Karpas-422 (cell line): ENCODE measurements around the gene LAMB1. TPM values are rescaled to one million over a fixed set of nuclear protein-coding genes. Genes with fewer than 3 reads are reported as not detected.
"Not testable (repeated sequence)": the region's sequence is repeated elsewhere in the genome, so short reads cannot be mapped to it uniquely, and the experiment has no call there.

Source experiments
- DNase-seq: peaks from one replicate; pipeline ENCODE4 v3.0.0-alpha.2; 2015
- H2AFZ ChIP-seq: fragments of 200-600 bp; sonication (generic); 2 replicates; pipeline ENCODE4 v1.6.1; 2014; ENCODE audit warnings: antibody characterized with exemption, low read length, mixed read lengths
- H3K27ac ChIP-seq: fragments of 200-600 bp; sonication (generic); 2 replicates; pipeline ENCODE4 v1.5.1; 2014; ENCODE audit warnings: mild to moderate bottlenecking, low read length, moderate library complexity
- H3K27me3 ChIP-seq: fragments of 200-600 bp; sonication (generic); 2 replicates; pipeline ENCODE4 v1.6.1; 2014; ENCODE audit warnings: low read length, mixed read lengths
- H3K36me3 ChIP-seq: fragments of 200-600 bp; sonication (generic); 2 replicates; pipeline ENCODE4 v1.6.1; 2014; ENCODE audit warnings: low read length, mixed read lengths; ENCODE audit not compliant: insufficient read depth
- H3K4me1 ChIP-seq: fragments of 200-600 bp; sonication (generic); 2 replicates; pipeline ENCODE4 v1.6.1; 2014; ENCODE audit warnings: mild to moderate bottlenecking, low read length, mixed read lengths
- H3K4me2 ChIP-seq: fragments of 200-600 bp; sonication (generic); 2 replicates; pipeline ENCODE4 v1.6.1; 2014; ENCODE audit warnings: low read length, low read depth, mild to moderate bottlenecking; ENCODE audit not compliant: poor library complexity, severe bottlenecking
- H3K4me3 ChIP-seq: fragments of 200-600 bp; sonication (generic); 2 replicates; pipeline ENCODE4 v1.5.1; 2014; ENCODE audit warnings: mild to moderate bottlenecking, antibody characterized with exemption, low read length, mixed read lengths
- H3K79me2 ChIP-seq: fragments of 200-600 bp; sonication (generic); 2 replicates; pipeline ENCODE4 v1.6.1; 2014; ENCODE audit warnings: mild to moderate bottlenecking, low read length, mixed read lengths
- H3K9ac ChIP-seq: fragments of 200-600 bp; sonication (generic); 2 replicates; pipeline ENCODE4 v1.6.0; 2014; ENCODE audit warnings: low read length
- H3K9me2 ChIP-seq: fragments of 200-600 bp; sonication (generic), shearing (Covaris generic); replicated peaks from 2 replicates; pipeline ENCODE4 v1.6.0; 2014; ENCODE audit warnings: mild to moderate bottlenecking, low read length, moderate library complexity; ENCODE audit not compliant: insufficient read depth
- H3K9me3 ChIP-seq: fragments of 300-700, 200-600 bp; sonication (generic); 2 replicates; pipeline ENCODE4 v1.6.1; 2014; ENCODE audit warnings: low read length, mixed read lengths
- H4K20me1 ChIP-seq: fragments of 200-600 bp; sonication (generic); 2 replicates; pipeline ENCODE4 v1.6.1; 2014; ENCODE audit warnings: mild to moderate bottlenecking, antibody characterized with exemption, low read length, low read depth; ENCODE audit not compliant: insufficient read depth
- total RNA-seq: library from RNA; depleted of rRNA; stranded (reverse); fragments of >200 nt; shearing (Covaris generic); gene quantifications from 2 replicates; pipeline ENCODE4 v1.2.3, GENCODE V29; 2014; ENCODE audit warnings: low replicate concordance

LAMB1 gene
- total RNA-seq, 1 experiment from 2014 or later, result not detected

DNA sequence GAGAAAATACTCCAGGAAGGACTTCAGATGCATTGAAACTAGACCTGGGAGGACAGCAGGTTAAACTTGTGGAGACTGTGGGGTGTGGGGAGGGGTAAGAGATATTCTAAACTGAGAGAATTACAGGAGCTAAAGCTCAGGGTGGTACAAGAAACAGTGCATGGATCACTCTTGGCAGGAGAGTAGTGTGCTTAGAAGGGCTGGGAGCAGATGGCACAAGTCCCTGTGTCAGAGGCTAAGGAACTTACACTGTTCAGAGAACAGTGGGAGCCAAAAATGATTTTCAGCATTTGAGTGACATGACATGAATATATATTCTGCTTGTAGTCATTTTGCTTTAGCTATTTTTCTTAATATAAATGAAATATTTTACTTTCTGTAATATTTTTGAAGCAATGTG lies 36.0 kb upstream of the LAMB1 start:
- H3K27me3 ChIP-seq, result 0 out of 2 replicates have a peak, but pooled peaks cover 2% of the 10 kb centered on the region
- no peaks in the 10 kb centered on the region for H3K9me3 ChIP-seq
- H2AFZ ChIP-seq, result no peak overlapping the region
- no peaks in the 10 kb centered on the region for H3K4me1 ChIP-seq
- H3K36me3 ChIP-seq, result no peaks in the 10 kb centered on the region
- no peak for DNase-seq
- no peaks in the 10 kb centered on the region for H3K9me2 ChIP-seq
- H3K9ac ChIP-seq, result no peak overlapping the region
- H3K4me2 ChIP-seq, result no peak overlapping the region
- no peak overlapping the region for H3K27ac ChIP-seq
- no peaks in the 10 kb centered on the region for H3K79me2 ChIP-seq
- H4K20me1 ChIP-seq, result no peaks in the 10 kb centered on the region
- H3K4me3 ChIP-seq, result no peak overlapping the region

DNA sequence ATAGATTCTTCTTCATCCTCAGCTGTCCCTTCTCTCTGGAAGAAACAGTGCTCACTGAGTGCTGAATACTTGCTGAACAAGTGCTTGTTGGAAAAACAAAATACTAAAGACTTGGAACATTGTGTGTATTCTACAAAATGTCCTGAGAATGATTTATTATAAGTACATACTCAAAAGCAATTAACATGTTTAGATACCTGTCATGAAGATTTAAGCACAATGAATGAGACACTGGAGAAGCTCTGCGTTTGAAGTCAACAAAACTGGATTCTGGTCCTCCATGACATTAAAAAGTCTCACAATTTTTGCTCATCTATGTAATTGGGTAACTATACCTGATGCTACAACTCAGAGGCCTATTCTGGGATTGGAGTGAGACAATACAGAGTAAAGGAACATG lies 34.8 kb upstream of the LAMB1 start:
- no peak overlapping the region for H3K4me2 ChIP-seq
- 0 out of 2 replicates have a peak, but pooled peaks cover 2% of the 10 kb centered on the region for H3K27me3 ChIP-seq
- H3K9me3 ChIP-seq, result no peaks in the 10 kb centered on the region
- H3K9me2 ChIP-seq, result no peaks in the 10 kb centered on the region
- H2AFZ ChIP-seq, result no peak overlapping the region
- H3K9ac ChIP-seq, result no peak overlapping the region
- DNase-seq, result no peak
- H3K27ac ChIP-seq, result no peak overlapping the region
- no peaks in the 10 kb centered on the region for H4K20me1 ChIP-seq
- no peaks in the 10 kb centered on the region for H3K36me3 ChIP-seq
- H3K79me2 ChIP-seq, result no peaks in the 10 kb centered on the region
- no peaks in the 10 kb centered on the region for H3K4me1 ChIP-seq
- H3K4me3 ChIP-seq, result no peak overlapping the region

DNA sequence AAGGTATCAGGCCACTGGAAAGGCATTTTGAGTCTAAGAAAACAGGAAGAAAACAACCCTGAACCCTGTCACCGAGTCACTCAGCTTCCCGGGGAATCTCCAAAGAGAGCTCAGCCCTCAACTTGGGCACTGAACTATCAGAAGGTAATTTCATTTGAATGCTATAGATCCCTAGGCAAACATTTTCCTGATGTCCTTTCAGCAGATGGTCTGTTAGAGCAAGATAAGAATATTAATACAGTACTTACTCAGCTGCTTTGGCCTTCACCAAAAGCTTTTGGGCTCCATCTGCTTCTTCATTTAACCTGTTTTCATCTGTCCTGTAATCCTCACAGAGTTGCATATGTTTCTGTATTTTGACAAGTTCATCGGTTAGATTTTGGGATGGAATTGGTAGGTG lies 34.2 kb upstream of the LAMB1 start:
- Histone ChIP-seq H3K9ac (no peak overlapping the region), H3K4me3 (no peak overlapping the region), H3K27ac (no peak overlapping the region), H4K20me1 (no peaks in the 10 kb centered on the region), H2AFZ (no peak overlapping the region), H3K79me2 (no peaks in the 10 kb centered on the region), H3K36me3 (no peaks in the 10 kb centered on the region), H3K27me3 (0 out of 2 replicates have a peak, but pooled peaks cover 2% of the 10 kb centered on the region), H3K4me2 (no peak overlapping the region), H3K9me2 (no peaks in the 10 kb centered on the region), H3K4me1 (no peaks in the 10 kb centered on the region), H3K9me3 (no peaks in the 10 kb centered on the region)
- no peak for DNase-seq

DNA sequence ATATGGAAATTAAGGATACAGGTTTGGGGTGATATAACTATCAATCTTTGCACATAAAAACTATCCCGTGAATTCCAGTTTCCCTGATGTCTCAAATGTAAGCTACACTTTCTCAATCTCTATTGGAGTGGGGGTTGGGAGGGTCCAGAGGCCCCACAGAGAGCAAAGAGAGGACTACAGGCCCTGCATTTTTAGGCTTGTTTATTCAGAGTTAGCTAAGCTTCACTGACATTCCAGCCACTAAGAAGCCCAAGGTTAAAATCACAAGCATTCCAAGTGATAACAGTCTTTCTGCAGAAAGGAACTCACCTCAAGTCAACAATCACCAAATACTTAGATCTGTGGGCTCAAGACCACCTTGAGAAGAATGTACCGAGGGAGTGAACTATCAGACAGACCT lies 31.6 kb upstream of the LAMB1 start:
- no peak for DNase-seq
- no peak overlapping the region for H3K4me2 ChIP-seq
- no peaks in the 10 kb centered on the region for H3K36me3 ChIP-seq
- no peaks in the 10 kb centered on the region for H4K20me1 ChIP-seq
- no peaks in the 10 kb centered on the region for H3K9me2 ChIP-seq
- H3K4me1 ChIP-seq, result no peaks in the 10 kb centered on the region
- H3K9me3 ChIP-seq, result no peaks in the 10 kb centered on the region
- no peak overlapping the region for H3K9ac ChIP-seq
- no peak overlapping the region for H3K4me3 ChIP-seq
- no peak overlapping the region for H3K27ac ChIP-seq
- no peak overlapping the region for H2AFZ ChIP-seq
- H3K27me3 ChIP-seq, result no peaks in the 10 kb centered on the region
- H3K79me2 ChIP-seq, result no peaks in the 10 kb centered on the region

DNA sequence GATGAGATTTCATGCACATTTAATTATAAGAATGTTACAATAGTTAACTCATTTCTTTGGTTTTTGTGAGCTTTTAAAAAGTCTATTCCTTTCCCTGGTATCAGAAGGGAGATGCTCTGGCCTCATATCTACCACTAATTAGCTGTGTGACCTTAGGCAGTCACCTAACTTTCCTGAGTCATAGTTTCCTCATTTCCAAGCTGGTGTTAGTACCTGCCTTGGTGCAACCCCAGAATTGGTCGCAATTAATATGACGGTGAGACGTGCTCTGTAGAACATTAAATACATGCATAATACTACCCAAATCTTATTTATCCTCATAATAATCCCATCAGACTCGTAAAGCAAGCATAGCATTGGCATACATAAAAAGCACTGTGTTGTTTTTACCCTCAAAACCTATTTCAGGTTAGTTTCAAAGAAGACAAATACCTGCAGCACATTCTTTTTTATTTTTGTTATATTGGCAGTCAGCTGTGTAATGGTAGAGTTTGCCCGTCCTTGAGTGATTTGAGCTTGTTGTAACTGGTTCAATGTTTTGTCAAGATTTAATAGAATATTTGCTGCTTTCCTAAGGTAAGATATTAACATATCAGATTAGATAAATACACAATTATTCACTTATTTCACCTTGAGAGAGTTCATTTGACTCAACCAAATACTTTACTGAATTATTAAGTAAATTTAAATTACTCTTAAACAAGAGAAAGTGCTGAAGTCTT lies 31.0 kb upstream of the LAMB1 start:
- no peaks in the 10 kb centered on the region for H3K27me3 ChIP-seq
- no peak for DNase-seq
- no peak overlapping the region for H3K9ac ChIP-seq
- no peaks in the 10 kb centered on the region for H3K79me2 ChIP-seq
- no peaks in the 10 kb centered on the region for H4K20me1 ChIP-seq
- no peaks in the 10 kb centered on the region for H3K9me2 ChIP-seq
- no peaks in the 10 kb centered on the region for H3K4me1 ChIP-seq
- no peaks in the 10 kb centered on the region for H3K36me3 ChIP-seq
- H3K9me3 ChIP-seq, result no peaks in the 10 kb centered on the region
- no peak overlapping the region for H2AFZ ChIP-seq
- no peak overlapping the region for H3K4me3 ChIP-seq
- H3K27ac ChIP-seq, result no peak overlapping the region
- H3K4me2 ChIP-seq, result no peak overlapping the region

DNA sequence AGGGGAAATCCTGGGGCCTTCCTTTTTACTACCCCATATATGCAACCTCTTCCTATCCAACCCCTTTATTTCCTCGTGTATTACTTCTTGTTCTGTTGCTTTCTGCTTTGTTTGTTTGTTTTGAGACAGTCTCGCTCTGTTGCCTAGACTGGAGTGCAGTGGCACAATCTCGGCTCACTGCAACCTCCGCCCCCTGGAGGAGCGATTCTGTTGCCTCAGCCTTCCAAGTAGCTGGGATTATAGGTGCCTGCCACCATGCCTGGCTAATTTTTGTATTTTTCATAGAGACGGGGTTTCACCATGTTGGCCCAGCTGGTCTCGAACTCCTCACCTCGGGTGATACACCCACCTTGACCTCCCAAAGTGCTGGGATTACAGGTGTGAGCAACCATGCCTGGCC lies 30.3 kb upstream of the LAMB1 start:
- not testable (repeated sequence) for H3K9me2 ChIP-seq, H3K9ac ChIP-seq, H3K36me3 ChIP-seq, H3K4me3 ChIP-seq, H4K20me1 ChIP-seq, H3K9me3 ChIP-seq, H2AFZ ChIP-seq, H3K79me2 ChIP-seq, H3K4me1 ChIP-seq, DNase-seq, H3K4me2 ChIP-seq, H3K27me3 ChIP-seq, H3K27ac ChIP-seq

DNA sequence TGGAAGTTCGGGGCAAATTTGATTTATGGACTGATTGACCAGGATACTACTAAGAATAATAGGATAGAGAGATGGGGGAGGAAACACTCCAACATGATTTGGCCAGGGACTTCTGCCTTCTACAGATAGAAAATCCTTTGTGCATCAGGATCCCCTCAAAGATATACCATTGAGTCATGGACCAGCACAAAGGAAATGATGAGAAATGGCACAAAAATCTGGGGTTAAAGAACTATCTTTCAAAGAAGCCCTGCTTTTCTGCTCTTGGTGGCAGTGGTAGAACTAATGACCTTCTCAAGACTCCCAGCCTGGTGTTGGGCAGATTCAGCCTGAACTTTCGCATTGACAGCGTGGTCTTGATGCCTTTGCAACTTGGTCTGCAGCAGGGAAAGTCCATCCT lies 27.6 kb upstream of the LAMB1 start:
- Histone ChIP-seq H3K4me1 (no peaks in the 10 kb centered on the region), H3K9me3 (no peaks in the 10 kb centered on the region), H2AFZ (no peak overlapping the region), H3K4me3 (no peak overlapping the region), H3K9ac (no peak overlapping the region), H3K4me2 (no peak overlapping the region), H3K27ac (no peak overlapping the region), H3K9me2 (no peaks in the 10 kb centered on the region), H3K27me3 (no peaks in the 10 kb centered on the region), H3K36me3 (no peaks in the 10 kb centered on the region), H3K79me2 (no peaks in the 10 kb centered on the region), H4K20me1 (no peaks in the 10 kb centered on the region)
- no peak for DNase-seq

DNA sequence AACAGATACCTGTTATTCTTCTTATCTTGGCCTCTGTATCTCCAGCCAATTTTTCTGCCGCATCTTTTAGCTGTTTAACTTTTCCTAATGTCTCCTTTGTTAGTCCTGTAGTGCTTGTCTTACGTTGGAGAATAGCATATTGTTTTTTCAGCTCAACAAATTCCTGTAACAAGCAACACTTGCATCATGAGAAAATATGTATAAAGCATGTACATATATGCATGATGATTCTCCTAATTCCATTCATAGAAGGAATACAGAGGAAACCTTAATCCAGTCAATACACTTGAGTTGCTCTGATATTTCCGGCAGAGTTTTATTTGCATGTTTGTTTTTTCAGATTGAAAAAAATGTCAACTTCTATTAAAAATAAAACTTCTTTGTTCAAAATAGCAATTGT lies 26.1 kb upstream of the LAMB1 start:
- Histone ChIP-seq H2AFZ (no peak overlapping the region), H3K27me3 (no peaks in the 10 kb centered on the region), H3K79me2 (no peaks in the 10 kb centered on the region), H4K20me1 (no peaks in the 10 kb centered on the region), H3K27ac (no peak overlapping the region), H3K9ac (no peak overlapping the region), H3K4me3 (no peak overlapping the region), H3K4me1 (no peaks in the 10 kb centered on the region), H3K4me2 (no peak overlapping the region), H3K9me2 (no peaks in the 10 kb centered on the region), H3K9me3 (no peaks in the 10 kb centered on the region), H3K36me3 (no peaks in the 10 kb centered on the region)
- no peak for DNase-seq
